GM18873 (cell line): Measurements from ENCODE around the gene NOP14.
"Not testable (repeated sequence)": the region's sequence is repeated elsewhere in the genome, so short reads cannot be mapped to it uniquely, and the experiment has no call there.

Source experiments
- ATAC-seq: cut with Tn5 transposase; IDR thresholded peaks from one replicate; pipeline ENCODE4 v1.9.1; 2021; ENCODE audit warnings: mild to moderate bottlenecking, moderate library complexity, moderate number of reproducible peaks; ENCODE audit not compliant: unreplicated experiment, low FRiP score

The NOP14 gene

GRCh38 chr4:2962614-2963174, 512 bp downstream of the NOP14 start:
- ATAC-seq, result peak; percentile 21

- ATAC-seq, result no peak
Observed at GRCh38 chr4:2961811-2962441, 1.3 kb downstream of the NOP14 start.

GRCh38 chr4:2961421-2961810, 1.8 kb downstream of the NOP14 start:
- no peak for ATAC-seq

- ATAC-seq, result not testable (repeated sequence)
Observed at GRCh38 chr4:2960450-2960849, 2.8 kb downstream of the NOP14 start.

- no peak for ATAC-seq
Observed at GRCh38 chr4:2958446-2958845, 4.8 kb downstream of the NOP14 start.

- not testable (repeated sequence) for ATAC-seq
Observed at GRCh38 chr4:2955186-2956044, 7.8 kb downstream of the NOP14 start.

- ATAC-seq, result peak; percentile 42
Observed at GRCh38 chr4:2954358-2955185, 8.6 kb downstream of the NOP14 start.

- ATAC-seq, result no peak
Observed at GRCh38 chr4:2953496-2953895, 9.7 kb downstream of the NOP14 start.

GRCh38 chr4:2950221-2950989, 12.8 kb downstream of the NOP14 start:
- no peak for ATAC-seq

GRCh38 chr4:2949782-2950125, 13.5 kb downstream of the NOP14 start:
- ATAC-seq, result no peak

- ATAC-seq, result no peak
Observed at GRCh38 chr4:2948895-2949781, 14.1 kb downstream of the NOP14 start.

- ATAC-seq, result no peak
Observed at GRCh38 chr4:2947926-2948325, 15.3 kb downstream of the NOP14 start.

GRCh38 chr4:2946812-2947600, 16.2 kb downstream of the NOP14 start:
- ATAC-seq, result no peak

- ATAC-seq, result not testable (repeated sequence)
Observed at GRCh38 chr4:2945619-2946604, 17.3 kb downstream of the NOP14 start.

GRCh38 chr4:2944586-2945526, 18.4 kb downstream of the NOP14 start:
- ATAC-seq, result no peak

- ATAC-seq, result no peak
Observed at GRCh38 chr4:2944091-2944482, 19.1 kb downstream of the NOP14 start.
